Thyroid gland (tissue), 4 donors: ENCODE data around the gene REST.

Experiments
- POLR2A ChIP-seq, 2 donors: fragments of 450-650 bp; IDR thresholded peaks; one replicate each; pipeline ENCODE4 v1.6.1; 2017; ENCODE audit warnings: antibody characterized with exemption in 2 of 2, mild to moderate bottlenecking in 2 of 2, moderate library complexity in 1 of 2
- TF ChIP-seq, protein P1 (sequence below), 6 experiments: fragments of 200-600 bp in 3 of 6; fragments of 450-650 bp in 3 of 6; sonication (generic) in 3 of 6; IDR thresholded peaks; one replicate each; pipeline ENCODE4 v1.5.1; 2016 to 2019; ENCODE audit warnings: antibody characterized with exemption in 6 of 6, mild to moderate bottlenecking in 2 of 6, inconsistent platforms in 1 of 6, moderate library complexity in 1 of 6

DNA sequence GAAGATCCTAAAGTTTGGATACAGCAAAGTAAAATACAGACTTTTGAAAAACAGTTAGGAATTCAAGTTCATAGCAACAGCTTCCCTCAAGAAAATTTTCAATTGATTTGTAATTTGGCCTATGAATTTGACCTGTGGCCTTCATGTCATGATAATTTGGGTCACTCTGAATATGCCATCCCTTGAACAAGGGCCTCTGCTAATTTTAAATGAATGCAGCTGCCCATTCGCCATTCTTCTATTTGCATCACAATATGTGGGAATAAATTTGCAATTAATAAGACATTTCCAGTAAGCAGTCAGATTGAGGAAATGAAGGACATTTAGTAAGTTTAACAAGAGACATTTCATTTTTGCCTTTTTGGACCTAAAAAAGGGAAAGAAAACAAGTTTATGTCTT is 1.9 kb upstream of the REST start:
- TF ChIP-seq, protein P1, sequence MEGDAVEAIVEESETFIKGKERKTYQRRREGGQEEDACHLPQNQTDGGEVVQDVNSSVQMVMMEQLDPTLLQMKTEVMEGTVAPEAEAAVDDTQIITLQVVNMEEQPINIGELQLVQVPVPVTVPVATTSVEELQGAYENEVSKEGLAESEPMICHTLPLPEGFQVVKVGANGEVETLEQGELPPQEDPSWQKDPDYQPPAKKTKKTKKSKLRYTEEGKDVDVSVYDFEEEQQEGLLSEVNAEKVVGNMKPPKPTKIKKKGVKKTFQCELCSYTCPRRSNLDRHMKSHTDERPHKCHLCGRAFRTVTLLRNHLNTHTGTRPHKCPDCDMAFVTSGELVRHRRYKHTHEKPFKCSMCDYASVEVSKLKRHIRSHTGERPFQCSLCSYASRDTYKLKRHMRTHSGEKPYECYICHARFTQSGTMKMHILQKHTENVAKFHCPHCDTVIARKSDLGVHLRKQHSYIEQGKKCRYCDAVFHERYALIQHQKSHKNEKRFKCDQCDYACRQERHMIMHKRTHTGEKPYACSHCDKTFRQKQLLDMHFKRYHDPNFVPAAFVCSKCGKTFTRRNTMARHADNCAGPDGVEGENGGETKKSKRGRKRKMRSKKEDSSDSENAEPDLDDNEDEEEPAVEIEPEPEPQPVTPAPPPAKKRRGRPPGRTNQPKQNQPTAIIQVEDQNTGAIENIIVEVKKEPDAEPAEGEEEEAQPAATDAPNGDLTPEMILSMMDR (IDR thresholded peaks at IDR 0.05), result no peak
- TF ChIP-seq POLR2A (IDR thresholded peaks at IDR 0.05), result no peak
